Kidney capillary endothelial cell (primary cell): ENCODE measurements around the gene SMYD3.
"Not testable (repeated sequence)": the region's sequence is repeated elsewhere in the genome, so short reads cannot be mapped to it uniquely, and the experiment has no call there.

ENCODE experiments used
- DNase-seq: peaks from one replicate; pipeline ENCODE4 v3.0.0-alpha.2; 2018; ENCODE audit warnings: low spot score

Gene SMYD3

GRCh38 chr1:245765230-245766000 is 741.7 kb downstream of the SMYD3 start:
- peak; percentile 13 for DNase-seq

DNA sequence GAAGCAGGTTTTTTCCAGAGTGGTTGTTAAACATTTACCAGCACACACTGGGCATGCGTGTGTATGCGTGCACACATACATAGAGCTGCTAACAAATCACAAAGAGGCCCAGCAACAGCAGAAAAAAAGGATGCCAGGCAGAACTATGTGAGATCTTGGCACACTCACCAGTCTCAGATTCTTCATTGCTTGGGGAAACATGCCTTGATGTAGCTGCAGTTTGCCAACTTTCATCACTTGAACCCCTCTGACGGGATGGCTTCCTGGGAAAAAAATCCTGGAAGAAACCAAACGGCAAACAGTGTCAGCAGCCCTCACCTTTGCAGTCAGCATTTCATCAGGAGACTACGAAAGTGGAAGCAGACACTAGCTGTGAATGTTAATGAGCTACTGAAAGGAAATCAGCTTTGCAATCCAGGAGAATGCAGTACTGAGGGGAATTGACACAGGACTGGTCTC is 743.2 kb downstream of the SMYD3 start:
- no peak for DNase-seq

DNA sequence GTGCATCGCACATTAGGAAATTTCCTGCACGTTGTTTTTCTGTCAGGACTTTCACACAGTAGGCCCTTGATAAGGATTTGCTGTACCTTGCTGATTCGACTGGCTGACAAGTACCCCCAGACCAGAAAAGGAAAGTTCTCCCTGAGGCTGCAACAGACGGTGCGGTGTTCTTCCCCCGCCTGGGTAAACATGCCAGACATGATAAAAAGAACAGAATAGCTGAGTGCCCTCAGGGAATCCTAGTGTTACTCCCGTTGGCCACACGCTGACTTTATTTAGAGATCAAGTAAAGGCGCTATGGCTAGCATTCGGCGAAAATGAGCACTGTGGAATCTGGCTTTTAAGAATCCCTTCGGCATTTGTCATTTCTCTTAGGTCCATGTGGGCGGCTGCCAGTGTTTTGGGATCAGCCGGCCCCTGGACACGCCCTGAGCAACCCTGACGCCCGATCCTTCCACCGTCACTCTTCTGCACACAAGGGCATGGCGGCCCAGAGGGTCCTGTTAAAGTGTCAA is 744.6 kb downstream of the SMYD3 start:
- DNase-seq: no peak

GRCh38 chr1:245760301-245760700 is 746.8 kb downstream of the SMYD3 start:
- no peak for DNase-seq

DNA sequence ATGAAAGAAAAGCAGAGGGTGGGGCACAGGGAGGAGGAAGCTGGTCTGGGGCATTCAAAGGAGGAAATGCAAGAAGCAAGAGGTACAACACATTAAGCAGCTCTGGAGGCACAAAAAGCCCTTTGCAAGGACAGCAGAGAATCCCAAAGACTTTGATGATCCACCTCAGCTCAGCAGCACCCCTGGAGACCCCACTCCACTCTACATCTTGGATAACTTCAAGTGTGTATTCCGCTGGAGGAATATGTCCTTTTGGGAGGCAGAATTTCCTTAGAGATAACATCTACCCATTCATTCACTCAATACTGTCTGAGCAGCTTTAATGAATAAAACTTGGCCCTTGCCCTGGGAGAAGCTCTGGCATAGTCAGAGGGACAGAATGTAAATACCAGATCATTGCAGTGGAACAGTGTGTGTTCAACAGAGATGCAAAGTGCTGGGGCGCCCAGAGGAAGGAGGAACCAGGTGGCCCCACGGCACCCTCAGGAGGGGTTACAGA is 752.6 kb downstream of the SMYD3 start:
- DNase-seq: no peak

GRCh38 chr1:245753807-245754206 is 753.3 kb downstream of the SMYD3 start:
- no peak for DNase-seq

DNA sequence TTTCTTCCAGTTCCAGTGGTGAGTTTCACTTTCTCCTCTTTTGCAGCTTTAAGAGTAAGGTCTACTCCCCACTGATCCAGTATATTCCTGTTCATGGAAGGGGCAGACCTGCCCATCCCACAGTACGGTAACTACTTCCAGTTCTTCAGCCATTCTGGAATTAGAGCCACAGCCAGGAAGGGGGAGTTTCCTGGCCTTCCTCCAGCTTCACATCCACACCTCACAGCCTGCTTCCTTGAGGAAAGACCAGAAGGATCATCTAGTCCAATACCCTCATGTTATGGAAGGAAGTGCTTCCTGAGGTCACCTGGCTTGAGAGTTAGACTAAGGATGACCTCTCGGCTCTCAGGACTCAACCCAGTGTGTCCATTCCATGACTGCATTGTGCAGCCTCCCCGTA is 754.5 kb downstream of the SMYD3 start:
- peak; percentile 8 for DNase-seq

DNA sequence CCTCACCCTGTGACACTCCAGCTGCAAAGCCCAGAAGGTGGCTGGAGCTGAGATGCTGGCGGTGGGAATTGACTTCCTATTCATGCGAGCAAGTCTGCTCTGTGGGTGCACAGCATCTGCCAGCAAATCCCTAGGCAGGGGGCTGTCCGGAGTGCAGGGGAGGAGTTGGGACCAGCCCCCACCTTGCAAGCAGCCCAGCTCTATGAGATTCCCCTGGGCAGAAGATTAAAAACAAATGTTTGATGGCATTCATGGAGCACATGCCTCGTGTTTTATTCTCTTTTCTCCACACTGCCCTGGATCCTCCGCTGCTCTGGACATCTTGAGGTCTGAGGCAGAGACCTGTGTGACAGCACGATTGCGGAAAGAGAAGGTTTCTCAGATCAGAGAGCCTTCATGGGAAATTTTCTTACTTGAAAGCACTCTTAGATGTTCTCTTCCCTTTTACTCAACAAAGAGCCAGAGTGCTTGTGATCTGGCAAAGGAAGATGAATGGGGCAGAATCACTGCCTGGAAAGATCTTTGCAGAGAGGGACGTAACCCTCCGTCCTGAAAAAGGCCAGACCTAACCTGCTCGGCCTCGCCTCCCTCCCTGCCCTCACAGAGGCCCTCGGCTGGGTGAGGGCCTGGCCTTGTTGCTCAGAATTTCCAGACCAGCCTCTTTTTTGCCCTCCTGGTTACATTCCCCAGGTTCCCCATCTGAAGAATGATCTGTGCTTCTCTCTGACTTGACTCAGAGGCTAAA is 755.2 kb downstream of the SMYD3 start:
- DNase-seq: no peak

DNA sequence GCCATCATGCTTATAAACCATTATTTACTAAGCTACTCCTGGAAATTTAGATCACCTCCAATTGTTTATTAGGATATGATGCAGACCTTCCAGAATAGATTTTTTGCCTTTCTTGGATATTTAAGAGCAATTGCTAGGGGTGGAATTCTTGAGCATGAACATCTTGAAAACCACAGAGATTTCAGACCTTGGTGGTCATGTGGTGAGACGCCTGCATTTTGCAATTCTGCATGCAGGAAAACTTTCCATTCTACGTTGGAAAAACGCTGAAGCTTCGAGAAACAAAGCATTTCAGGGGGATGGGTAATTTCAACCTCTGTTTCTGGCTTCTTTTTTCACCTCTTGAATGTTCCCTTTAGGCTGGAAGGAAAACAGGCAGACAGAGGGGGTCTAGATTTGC is 756.0 kb downstream of the SMYD3 start:
- DNase-seq: no peak

DNA sequence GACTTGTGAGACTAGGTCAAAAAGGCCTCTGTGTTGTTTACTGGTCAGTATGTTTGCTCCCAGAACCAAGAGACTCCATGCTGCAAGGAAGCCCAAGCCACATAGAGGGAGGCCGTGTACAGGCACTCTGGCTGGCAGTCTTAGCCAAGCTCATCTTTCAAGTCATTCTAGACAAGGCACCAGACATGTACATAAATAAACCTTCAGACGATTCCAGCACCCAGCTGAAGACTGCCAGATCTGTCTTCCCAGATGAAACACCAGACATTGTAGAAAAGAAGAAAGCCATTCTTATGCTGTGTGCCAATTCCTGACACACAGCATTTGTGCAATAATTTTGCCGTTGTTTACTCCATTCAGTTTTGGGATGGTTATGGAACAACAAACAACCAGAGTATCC is 756.8 kb downstream of the SMYD3 start:
- DNase-seq: no peak

- no peak for DNase-seq
Observed at GRCh38 chr1:245749053-245749452, 758.0 kb downstream of the SMYD3 start.

DNA sequence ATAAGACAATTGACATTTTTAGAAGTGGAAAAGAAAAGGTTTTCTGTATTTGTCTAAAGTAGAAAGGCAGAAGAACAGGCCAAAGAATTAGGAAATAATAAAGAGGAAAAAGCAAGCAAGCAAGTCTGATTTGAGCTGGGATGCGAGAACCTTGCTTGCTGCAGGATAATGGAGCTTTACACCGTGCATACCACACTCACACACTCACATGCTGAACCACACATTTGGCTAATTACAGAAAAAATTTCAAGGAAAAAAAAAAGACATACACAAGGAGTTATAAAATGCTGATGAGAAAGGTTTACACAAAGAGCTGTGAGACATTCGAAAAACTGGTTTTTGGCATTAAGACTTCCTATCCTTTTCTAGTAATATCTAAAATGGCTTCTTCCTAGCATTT is 758.4 kb downstream of the SMYD3 start:
- DNase-seq: no peak

DNA sequence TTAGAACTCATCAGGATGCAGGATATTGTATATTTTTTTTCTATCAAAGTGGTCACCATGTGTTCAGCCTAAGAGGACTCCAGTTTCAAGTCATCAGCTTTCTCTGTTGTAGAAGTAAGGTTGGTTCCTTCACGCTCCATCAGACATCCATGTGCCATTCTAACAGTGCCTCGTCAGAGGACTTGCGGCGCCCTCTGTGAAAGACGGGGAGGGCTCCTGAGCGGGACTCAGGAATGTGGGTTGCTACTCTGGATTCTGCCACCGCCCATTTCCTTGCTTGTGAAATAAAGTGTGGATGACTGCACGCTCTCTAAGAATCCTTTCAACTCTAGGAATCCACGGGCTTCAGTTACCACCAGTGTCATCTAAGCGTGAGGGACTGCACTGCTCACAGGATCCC is 758.8 kb downstream of the SMYD3 start:
- no peak for DNase-seq

DNA sequence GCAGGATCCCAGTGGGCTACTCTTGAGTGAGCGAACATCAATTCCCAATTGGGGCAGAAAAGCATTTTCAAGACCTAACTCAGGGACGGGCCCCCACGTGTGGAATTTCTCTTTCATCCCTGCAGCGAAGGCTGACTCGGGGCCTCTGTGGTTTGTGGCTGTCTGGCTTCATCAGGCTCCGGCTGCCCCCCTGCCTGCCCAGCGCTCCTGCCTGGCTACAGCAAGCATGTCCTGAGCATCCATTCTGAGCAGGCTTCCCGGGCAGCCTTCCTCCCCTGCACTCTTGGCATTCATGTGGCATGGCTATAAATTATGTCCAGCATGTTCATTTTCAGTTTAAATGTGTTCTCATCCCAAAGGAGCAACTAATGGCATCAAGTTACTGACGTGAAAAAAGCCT is 764.2 kb downstream of the SMYD3 start:
- DNase-seq: no peak

GRCh38 chr1:245740336-245740735 is 766.7 kb downstream of the SMYD3 start:
- not testable (repeated sequence) for DNase-seq

DNA sequence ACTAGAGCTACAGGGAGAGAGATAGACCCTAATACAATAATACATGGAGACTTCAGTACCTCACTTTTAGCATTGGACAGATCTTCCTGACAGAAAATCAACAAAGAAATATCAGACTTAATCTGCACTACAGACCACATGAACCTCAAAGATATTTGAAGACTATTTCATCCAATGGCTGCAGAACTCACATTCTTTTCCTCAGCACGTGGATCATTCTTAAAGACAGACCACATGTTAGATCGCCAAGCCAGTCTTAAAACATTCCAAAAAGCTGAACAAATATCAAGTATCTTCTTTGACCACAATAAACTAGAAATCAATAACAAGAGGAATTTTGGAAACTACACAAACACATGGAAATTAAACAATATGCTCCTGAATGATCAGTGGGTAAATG is 776.3 kb downstream of the SMYD3 start:
- no peak for DNase-seq

- not testable (repeated sequence) for DNase-seq
Observed at GRCh38 chr1:245728035-245728434, 779.0 kb downstream of the SMYD3 start.

DNA sequence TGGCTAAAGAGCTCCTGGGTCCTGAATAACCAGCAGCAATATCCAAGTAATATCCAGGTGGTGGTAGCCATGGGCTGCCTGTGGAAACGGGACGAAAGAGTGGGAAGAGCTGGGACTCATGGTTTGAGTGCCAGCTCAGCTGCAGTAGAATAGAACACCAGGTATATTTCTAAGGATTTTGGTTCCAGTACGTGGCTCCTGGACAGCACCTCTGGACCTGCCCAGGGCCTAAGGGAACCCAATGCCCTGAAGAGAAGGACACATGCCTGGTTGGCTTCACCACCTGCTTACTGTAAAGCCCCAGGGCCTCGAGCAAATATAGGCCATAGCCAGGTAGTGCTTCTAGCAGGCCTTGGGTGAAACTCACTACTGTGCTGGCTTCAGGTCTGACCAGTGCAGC is 785.6 kb downstream of the SMYD3 start:
- DNase-seq: no peak

GRCh38 chr1:245718951-245719350 is 788.1 kb downstream of the SMYD3 start:
- DNase-seq: no peak

- DNase-seq: no peak
Observed at GRCh38 chr1:245718123-245718522, 789.0 kb downstream of the SMYD3 start.

GRCh38 chr1:245717611-245718010 is 789.5 kb downstream of the SMYD3 start:
- DNase-seq: no peak

GRCh38 chr1:245716561-245716960 is 790.5 kb downstream of the SMYD3 start:
- DNase-seq: no peak

DNA sequence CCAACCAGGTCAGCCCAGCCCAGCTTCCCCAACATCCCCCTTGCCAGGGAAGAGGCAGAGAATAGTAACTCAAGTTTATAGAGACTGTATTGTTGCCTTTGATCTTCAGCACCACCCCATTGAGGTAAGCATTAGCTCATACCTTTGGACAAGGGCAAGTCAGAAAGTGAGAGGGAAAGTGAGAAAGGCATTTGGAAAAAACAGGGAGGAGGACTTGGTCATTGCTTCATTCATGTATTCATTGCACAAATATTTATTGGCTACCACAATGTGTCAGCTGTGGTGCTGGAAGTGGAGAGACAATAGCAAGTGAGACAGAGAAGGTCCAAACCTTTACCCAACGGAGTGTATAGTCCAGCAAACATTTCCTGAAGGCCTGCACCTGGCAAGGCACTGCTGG is 791.1 kb downstream of the SMYD3 start:
- no peak for DNase-seq
